Left lobe of liver (tissue), 2 donors: ENCODE data around the gene ZNF581. TPM values are rescaled to one million over a fixed set of nuclear protein-coding genes. Genes with fewer than 3 reads are reported as not detected.
A peak's percentile ranks its signal among the peaks of the same experiment; 100 is the strongest.

Source experiments
- ATAC-seq: fragments of 200-7000 bp; cut with Tn5 transposase; one replicate; pipeline ENCODE4 v1.9.1; 2020; ENCODE audit warnings: mild to moderate bottlenecking, moderate library complexity
- DNase-seq: peaks from one replicate; pipeline ENCODE4 v3.0.0-alpha.2; 2020; ENCODE audit warnings: low spot score
- total RNA-seq: library from RNA; stranded (reverse); gene quantifications from one replicate; pipeline ENCODE4 v1.2.1, GENCODE V29; 2021
- donor health status: DM: no; HTN: no; CAD: no; lungs with moderate emphysema.
- donor health status: DM: no; HTN: yes; CAD: no.

Gene ZNF581
- total RNA-seq, 1 donor from 2014 or later: 6.1 TPM

- DNase-seq (peak; percentile 78), ATAC-seq (peak; percentile 76)
Measured at GRCh38 chr19:55647732-55648584, 4.5 kb downstream of the ZNF581 start, which contains the start of gene CCDC106. Gene CCDC106 (plus strand): TSS chr19:55648212. CDS start chr19:55649047, 835 bp downstream.

- DNase-seq (no peak), ATAC-seq (no peak)
Measured at GRCh38 chr19:55648585-55649267, 5.3 kb downstream of the ZNF581 start.

GRCh38 chr19:55649268-55650125 is 6.0 kb downstream of the ZNF581 start:
- no peak for ATAC-seq
- no peak for DNase-seq

GRCh38 chr19:55650126-55650557 is 6.7 kb downstream of the ZNF581 start:
- no peak for DNase-seq
- no peak for ATAC-seq

GRCh38 chr19:55650602-55651230 is 7.3 kb downstream of the ZNF581 start:
- no peak for DNase-seq
- no peak for ATAC-seq

GRCh38 chr19:55651236-55651635 is 7.8 kb downstream of the ZNF581 start:
- no peak for ATAC-seq
- DNase-seq: no peak

GRCh38 chr19:55652311-55653128 is 9.1 kb downstream of the ZNF581 start:
- DNase-seq: no peak

GRCh38 chr19:55653651-55654322 is 10.3 kb downstream of the ZNF581 start:
- DNase-seq (peak; percentile 98), ATAC-seq (peak; percentile 75)

More at GRCh38 chr19:55652311-55653128, 9.1 kb downstream of the ZNF581 start:
- ATAC-seq: no peak

- DNase-seq: peak; percentile 100
- ATAC-seq: peak; percentile 79
Measured at GRCh38 chr19:55654323-55654867, 10.9 kb downstream of the ZNF581 start.

- DNase-seq: peak; percentile 97
- ATAC-seq: peak; percentile 70
Measured at GRCh38 chr19:55654868-55655647, 11.6 kb downstream of the ZNF581 start, which contains the start of gene U2AF2. Gene U2AF2 (plus strand): TSS chr19:55655035. CDS start chr19:55655105, 70 bp downstream.

- no peak for DNase-seq
- no peak for ATAC-seq
Measured at GRCh38 chr19:55655648-55656040, 12.2 kb downstream of the ZNF581 start.

- ATAC-seq (no peak), DNase-seq (no peak)
Measured at GRCh38 chr19:55656552-55656951, 13.1 kb downstream of the ZNF581 start.

- DNase-seq (no peak), ATAC-seq (no peak)
Measured at GRCh38 chr19:55656988-55657747, 13.7 kb downstream of the ZNF581 start.

- ATAC-seq: no peak
- DNase-seq: no peak
Measured at GRCh38 chr19:55658846-55659459, 15.5 kb downstream of the ZNF581 start.

GRCh38 chr19:55659822-55660221 is 16.4 kb downstream of the ZNF581 start:
- DNase-seq (no peak), ATAC-seq (no peak)

GRCh38 chr19:55660404-55660803 is 17.0 kb downstream of the ZNF581 start:
- no peak for DNase-seq
- no peak for ATAC-seq

GRCh38 chr19:55660991-55661390 is 17.5 kb downstream of the ZNF581 start:
- ATAC-seq (no peak), DNase-seq (no peak)
